HepG2 (cell line): ENCODE data around the gene ZNF541. TPM values are rescaled to one million over a fixed set of nuclear protein-coding genes. Genes with fewer than 3 reads are reported as not detected.
A peak's percentile ranks its signal among the peaks of the same experiment; 100 is the strongest.

Source experiments
- KDM6A ChIP-seq: IDR thresholded peaks from 2 replicates; pipeline ENCODE4 v1.6.1; 2016; ENCODE audit warnings: low read depth
- LCORL ChIP-seq, 2 experiments: fragments of 450-650 bp in 1 of 2; sonication (generic) in 1 of 2; formaldehyde crosslinking in 1 of 2; IDR thresholded peaks; 2 replicates each; pipeline versions ENCODE4 v1.5.0 to v1.6.1; 2017 to 2020; ENCODE audit warnings: antibody characterized with exemption in 1 of 2, missing genetic modification reagents in 1 of 2
- MBD4 ChIP-seq: IDR thresholded peaks from 2 replicates; pipeline ENCODE4 v1.6.1; 2012; ENCODE audit warnings: low read length, inconsistent platforms, borderline replicate concordance
- MXI1 ChIP-seq: IDR thresholded peaks from 3 replicates; pipeline ENCODE4 v1.6.1; 2012; ENCODE audit warnings: low read depth, low read length, inconsistent platforms, borderline replicate concordance
- NFYC ChIP-seq: IDR thresholded peaks from 2 replicates; pipeline ENCODE4 v1.6.1; 2016; ENCODE audit warnings: missing genetic modification reagents, missing compliant biosample characterization
- NR2F2 ChIP-seq: IDR thresholded peaks from 2 replicates; pipeline ENCODE4 v1.6.1; 2012; ENCODE audit warnings: low read depth, inconsistent platforms, borderline replicate concordance
- PRPF4 ChIP-seq: fragments of 200-400 bp; formaldehyde crosslinking; IDR thresholded peaks from 2 replicates; pipeline ENCODE4 v1.6.1; 2016; ENCODE audit warnings: low read length, low read depth; ENCODE audit not compliant: poor library complexity, severe bottlenecking
- SMARCC2 ChIP-seq: fragments of 450-650 bp; IDR thresholded peaks from 2 replicates; pipeline ENCODE4 v1.6.1; 2017; ENCODE audit warnings: antibody characterized with exemption, mild to moderate bottlenecking
- TCF7L2 ChIP-seq: IDR thresholded peaks from 2 replicates; pipeline ENCODE4 v1.6.1; 2011; ENCODE audit warnings: mild to moderate bottlenecking, low read depth, low read length, moderate library complexity
- ZFP1 ChIP-seq: IDR thresholded peaks from 2 replicates; pipeline ENCODE4 v1.6.1; 2016
- ZNF234 ChIP-seq: sonication (generic); formaldehyde crosslinking; conservative IDR thresholded peaks from 2 replicates; pipeline ENCODE4 v1.5.1; 2020; ENCODE audit warnings: mild to moderate bottlenecking, missing genetic modification reagents
- ZNF326 ChIP-seq: sonication (generic); formaldehyde crosslinking; IDR thresholded peaks from 2 replicates; pipeline ENCODE4 v1.4.0; 2020; ENCODE audit warnings: missing genetic modification reagents, borderline replicate concordance
- ZNF382 ChIP-seq: sonication (generic); formaldehyde crosslinking; IDR thresholded peaks from 2 replicates; pipeline ENCODE4 v1.5.0; 2020; ENCODE audit warnings: missing genetic modification reagents, mild to moderate bottlenecking, borderline replicate concordance
- ZNF468 ChIP-seq: sonication (generic); formaldehyde crosslinking; IDR thresholded peaks from 2 replicates; pipeline ENCODE4 v1.8.0; 2022; ENCODE audit warnings: mild to moderate bottlenecking, moderate library complexity, missing genetic modification reagents
- ZNF749 ChIP-seq: sonication (generic); formaldehyde crosslinking; IDR thresholded peaks from 2 replicates; pipeline ENCODE4 v1.8.0; 2022; ENCODE audit warnings: mild to moderate bottlenecking, missing genetic modification reagents, moderate library complexity, borderline replicate concordance
- ZNF773 ChIP-seq: sonication (generic); formaldehyde crosslinking; IDR thresholded peaks from 2 replicates; pipeline ENCODE4 v1.4.0; 2020; ENCODE audit warnings: missing genetic modification reagents, borderline replicate concordance
- polyA plus RNA-seq, 8 experiments: library from polyadenylated mRNA; depleted of rRNA in 3 of 8; stranded (reverse) in 7 of 8; unstranded in 1 of 8; fragments of >200 nt; fragmentation: Illumina TruSeq in 4 of 8; extraction: Trizol in 4 of 8; gene quantifications; 2 replicates each; pipeline versions ENCODE4 v1.2.1 to v1.2.3, GENCODE V29; 2011 to 2016; ENCODE audit warnings: low read depth in 4 of 8, missing spikeins in 1 of 8, mixed read lengths in 1 of 8; ENCODE audit not compliant: insufficient read depth in 1 of 8
- total RNA-seq, 5 experiments: library from RNA; depleted of rRNA; stranded (reverse); fragments of >200 nt; fragmentation: Illumina TruSeq; extraction: Trizol; gene quantifications; 2 replicates each; pipeline ENCODE4 v1.2.3, GENCODE V29; 2016; ENCODE audit warnings: low read depth in 1 of 5
- TF ChIP-seq, protein P1 (sequence below): sonication (generic); formaldehyde crosslinking; IDR thresholded peaks from 2 replicates; pipeline ENCODE4 v1.8.0; 2022; ENCODE audit warnings: mild to moderate bottlenecking, missing genetic modification reagents
- TF ChIP-seq, protein P2 (sequence below): sonication (generic); formaldehyde crosslinking; IDR thresholded peaks from 2 replicates; pipeline ENCODE4 v1.5.1; 2020; ENCODE audit warnings: missing genetic modification reagents, mild to moderate bottlenecking, borderline replicate concordance
- TF ChIP-seq, protein P3 (sequence below): sonication (generic); formaldehyde crosslinking; IDR thresholded peaks from 2 replicates; pipeline ENCODE4 v1.4.0; 2020; ENCODE audit warnings: mild to moderate bottlenecking, missing genetic modification reagents, borderline replicate concordance
- TF ChIP-seq, protein P4 (sequence below): IDR thresholded peaks from 2 replicates; pipeline ENCODE4 v1.6.1; 2016; ENCODE audit warnings: missing compliant biosample characterization, missing genetic modification reagents, borderline replicate concordance

The ZNF541 gene
- total and polyA plus RNA-seq, 2 of the 13 experiments (the other 11 are each of a cell fraction or from before 2014, with no cell fraction given) = 0.03 to 0.04 TPM

DNA sequence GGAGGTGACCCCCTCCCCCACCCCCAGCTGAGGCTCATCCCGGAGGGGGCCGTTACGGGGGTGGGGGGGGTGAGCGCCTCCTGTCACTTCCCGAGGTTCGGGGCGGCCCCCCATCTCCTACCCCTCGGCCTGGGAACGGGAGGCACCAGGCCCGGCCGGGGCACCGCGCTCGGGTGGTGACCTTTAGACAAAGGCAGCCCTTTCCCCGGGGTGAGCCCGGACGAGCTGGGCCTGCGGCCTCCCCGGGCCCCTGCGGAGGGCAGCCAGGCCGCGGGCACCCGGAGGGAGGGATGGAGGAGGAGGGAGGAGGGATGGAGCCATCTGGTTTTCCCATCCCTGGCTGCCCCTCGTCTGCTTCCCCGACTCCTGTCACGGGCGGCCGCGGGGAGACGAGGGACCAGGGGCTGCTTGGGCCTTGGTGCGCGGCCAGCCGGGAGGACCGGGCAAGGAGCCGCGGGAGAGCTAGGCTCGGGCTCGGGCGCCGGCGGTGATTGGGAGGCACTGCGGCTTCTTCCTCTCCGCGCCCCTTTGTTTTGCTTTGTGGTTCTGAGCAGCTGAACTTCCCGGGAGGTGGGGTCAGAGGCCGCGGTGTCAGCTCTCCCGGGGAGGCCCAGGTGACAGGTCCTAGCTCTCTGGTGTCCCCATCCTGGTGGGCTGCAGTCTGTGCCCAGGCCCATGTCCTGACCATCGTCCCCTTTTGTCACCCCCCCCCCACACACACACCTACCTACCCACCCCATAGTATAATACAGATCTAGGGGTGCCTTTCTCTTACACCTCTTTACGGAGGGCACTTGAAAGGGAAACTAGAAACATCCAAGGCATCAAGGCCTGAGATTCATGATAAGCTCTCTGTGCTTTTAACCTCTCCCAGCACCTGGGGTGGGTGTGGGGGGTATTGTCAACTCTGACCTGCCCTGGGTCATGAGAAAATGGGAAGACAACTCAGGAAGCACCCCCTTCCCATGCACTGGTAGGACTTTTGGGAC is 37.3 kb upstream of the ZNF541 start (continued):
- TF ChIP-seq ZNF382 (CRISPR knock-in tag) (no peak), ZNF773 (CRISPR knock-in tag) (0 out of 2 replicates have a peak, but pooled peaks have one; percentile 58), TCF7L2 (no peak), ZNF326 (no peak), ZFP1 (CRISPR knock-in tag) (no peak), PRPF4 (no peak), SMARCC2 (no peak), MBD4 (no peak), LCORL (IDR thresholded peaks at IDR 0.05) (no peak), LCORL (CRISPR knock-in tag; IDR thresholded peaks at IDR 0.05) (no peak; the same call in 1 of the 2 replicates), ZNF234 (CRISPR knock-in tag) (no peak), KDM6A (CRISPR knock-in tag) (no peak), ZNF468 (CRISPR knock-in tag) (no peak), NR2F2 (no peak), MXI1 (0 out of 3 replicates have a peak, but pooled peaks have one; percentile 28), NFYC (no peak), ZNF749 (no peak)
- TF ChIP-seq, protein P1, sequence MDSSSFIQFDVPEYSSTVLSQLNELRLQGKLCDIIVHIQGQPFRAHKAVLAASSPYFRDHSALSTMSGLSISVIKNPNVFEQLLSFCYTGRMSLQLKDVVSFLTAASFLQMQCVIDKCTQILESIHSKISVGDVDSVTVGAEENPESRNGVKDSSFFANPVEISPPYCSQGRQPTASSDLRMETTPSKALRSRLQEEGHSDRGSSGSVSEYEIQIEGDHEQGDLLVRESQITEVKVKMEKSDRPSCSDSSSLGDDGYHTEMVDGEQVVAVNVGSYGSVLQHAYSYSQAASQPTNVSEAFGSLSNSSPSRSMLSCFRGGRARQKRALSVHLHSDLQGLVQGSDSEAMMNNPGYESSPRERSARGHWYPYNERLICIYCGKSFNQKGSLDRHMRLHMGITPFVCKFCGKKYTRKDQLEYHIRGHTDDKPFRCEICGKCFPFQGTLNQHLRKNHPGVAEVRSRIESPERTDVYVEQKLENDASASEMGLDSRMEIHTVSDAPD = no peak
- TF ChIP-seq, protein P2, sequence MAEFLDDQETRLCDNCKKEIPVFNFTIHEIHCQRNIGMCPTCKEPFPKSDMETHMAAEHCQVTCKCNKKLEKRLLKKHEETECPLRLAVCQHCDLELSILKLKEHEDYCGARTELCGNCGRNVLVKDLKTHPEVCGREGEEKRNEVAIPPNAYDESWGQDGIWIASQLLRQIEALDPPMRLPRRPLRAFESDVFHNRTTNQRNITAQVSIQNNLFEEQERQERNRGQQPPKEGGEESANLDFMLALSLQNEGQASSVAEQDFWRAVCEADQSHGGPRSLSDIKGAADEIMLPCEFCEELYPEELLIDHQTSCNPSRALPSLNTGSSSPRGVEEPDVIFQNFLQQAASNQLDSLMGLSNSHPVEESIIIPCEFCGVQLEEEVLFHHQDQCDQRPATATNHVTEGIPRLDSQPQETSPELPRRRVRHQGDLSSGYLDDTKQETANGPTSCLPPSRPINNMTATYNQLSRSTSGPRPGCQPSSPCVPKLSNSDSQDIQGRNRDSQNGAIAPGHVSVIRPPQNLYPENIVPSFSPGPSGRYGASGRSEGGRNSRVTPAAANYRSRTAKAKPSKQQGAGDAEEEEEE (CRISPR knock-in tag) = no peak
- TF ChIP-seq, protein P3, sequence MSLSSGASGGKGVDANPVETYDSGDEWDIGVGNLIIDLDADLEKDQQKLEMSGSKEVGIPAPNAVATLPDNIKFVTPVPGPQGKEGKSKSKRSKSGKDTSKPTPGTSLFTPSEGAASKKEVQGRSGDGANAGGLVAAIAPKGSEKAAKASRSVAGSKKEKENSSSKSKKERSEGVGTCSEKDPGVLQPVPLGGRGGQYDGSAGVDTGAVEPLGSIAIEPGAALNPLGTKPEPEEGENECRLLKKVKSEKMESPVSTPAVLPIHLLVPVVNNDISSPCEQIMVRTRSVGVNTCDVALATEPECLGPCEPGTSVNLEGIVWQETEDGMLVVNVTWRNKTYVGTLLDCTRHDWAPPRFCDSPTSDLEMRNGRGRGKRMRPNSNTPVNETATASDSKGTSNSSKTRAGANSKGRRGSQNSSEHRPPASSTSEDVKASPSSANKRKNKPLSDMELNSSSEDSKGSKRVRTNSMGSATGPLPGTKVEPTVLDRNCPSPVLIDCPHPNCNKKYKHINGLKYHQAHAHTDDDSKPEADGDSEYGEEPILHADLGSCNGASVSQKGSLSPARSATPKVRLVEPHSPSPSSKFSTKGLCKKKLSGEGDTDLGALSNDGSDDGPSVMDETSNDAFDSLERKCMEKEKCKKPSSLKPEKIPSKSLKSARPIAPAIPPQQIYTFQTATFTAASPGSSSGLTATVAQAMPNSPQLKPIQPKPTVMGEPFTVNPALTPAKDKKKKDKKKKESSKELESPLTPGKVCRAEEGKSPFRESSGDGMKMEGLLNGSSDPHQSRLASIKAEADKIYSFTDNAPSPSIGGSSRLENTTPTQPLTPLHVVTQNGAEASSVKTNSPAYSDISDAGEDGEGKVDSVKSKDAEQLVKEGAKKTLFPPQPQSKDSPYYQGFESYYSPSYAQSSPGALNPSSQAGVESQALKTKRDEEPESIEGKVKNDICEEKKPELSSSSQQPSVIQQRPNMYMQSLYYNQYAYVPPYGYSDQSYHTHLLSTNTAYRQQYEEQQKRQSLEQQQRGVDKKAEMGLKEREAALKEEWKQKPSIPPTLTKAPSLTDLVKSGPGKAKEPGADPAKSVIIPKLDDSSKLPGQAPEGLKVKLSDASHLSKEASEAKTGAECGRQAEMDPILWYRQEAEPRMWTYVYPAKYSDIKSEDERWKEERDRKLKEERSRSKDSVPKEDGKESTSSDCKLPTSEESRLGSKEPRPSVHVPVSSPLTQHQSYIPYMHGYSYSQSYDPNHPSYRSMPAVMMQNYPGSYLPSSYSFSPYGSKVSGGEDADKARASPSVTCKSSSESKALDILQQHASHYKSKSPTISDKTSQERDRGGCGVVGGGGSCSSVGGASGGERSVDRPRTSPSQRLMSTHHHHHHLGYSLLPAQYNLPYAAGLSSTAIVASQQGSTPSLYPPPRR (CRISPR knock-in tag) = no peak
- TF ChIP-seq, protein P4, sequence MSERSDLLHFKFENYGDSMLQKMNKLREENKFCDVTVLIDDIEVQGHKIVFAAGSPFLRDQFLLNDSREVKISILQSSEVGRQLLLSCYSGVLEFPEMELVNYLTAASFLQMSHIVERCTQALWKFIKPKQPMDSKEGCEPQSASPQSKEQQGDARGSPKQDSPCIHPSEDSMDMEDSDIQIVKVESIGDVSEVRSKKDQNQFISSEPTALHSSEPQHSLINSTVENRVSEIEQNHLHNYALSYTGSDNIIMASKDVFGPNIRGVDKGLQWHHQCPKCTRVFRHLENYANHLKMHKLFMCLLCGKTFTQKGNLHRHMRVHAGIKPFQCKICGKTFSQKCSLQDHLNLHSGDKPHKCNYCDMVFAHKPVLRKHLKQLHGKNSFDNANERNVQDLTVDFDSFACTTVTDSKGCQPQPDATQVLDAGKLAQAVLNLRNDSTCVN (CRISPR knock-in tag) = no peak
